ENCODE measurements around the gene SERPINB6.

Gene SERPINB6

GRCh38 chr6:2919401-2919800 is 52.0 kb downstream of the SERPINB6 start:
- no peak for TF ChIP-seq CTCF (IDR thresholded peaks at IDR 0.05; ENCODE audit: low read depth, low read length, missing control alignments)
- H3K27ac ChIP-seq, result no peak overlapping the region
- H3K27me3 ChIP-seq (replicated peaks), result no peaks in the 10 kb centered on the region
- no peak overlapping the region for H3K4me3 ChIP-seq (ENCODE audit: low read depth, low read length)
- in situ Hi-C loops (cut with HindIII; ENCODE audit: low pct_ligation_motif_present, low sequenced_read_pairs), result no loop called here
- DNase-seq, result no peak
- H3K36me3 ChIP-seq (replicated peaks), result no peaks in the 10 kb centered on the region

- Histone ChIP-seq H3K27ac (no peak overlapping the region), H3K27me3 (replicated peaks) (no peaks in the 10 kb centered on the region), H3K4me3 (ENCODE audit: low read depth, low read length) (no peak overlapping the region), H3K36me3 (replicated peaks) (no peaks in the 10 kb centered on the region)
- DNase-seq, result no peak
- no peak for TF ChIP-seq CTCF (IDR thresholded peaks at IDR 0.05; ENCODE audit: low read depth, low read length, missing control alignments)
- in situ Hi-C loops (cut with HindIII; ENCODE audit: low pct_ligation_motif_present, low sequenced_read_pairs), result no loop called here
These were observed 52.4 kb downstream of the SERPINB6 start for GRCh38 chr6:2918936-2919335.

DNA sequence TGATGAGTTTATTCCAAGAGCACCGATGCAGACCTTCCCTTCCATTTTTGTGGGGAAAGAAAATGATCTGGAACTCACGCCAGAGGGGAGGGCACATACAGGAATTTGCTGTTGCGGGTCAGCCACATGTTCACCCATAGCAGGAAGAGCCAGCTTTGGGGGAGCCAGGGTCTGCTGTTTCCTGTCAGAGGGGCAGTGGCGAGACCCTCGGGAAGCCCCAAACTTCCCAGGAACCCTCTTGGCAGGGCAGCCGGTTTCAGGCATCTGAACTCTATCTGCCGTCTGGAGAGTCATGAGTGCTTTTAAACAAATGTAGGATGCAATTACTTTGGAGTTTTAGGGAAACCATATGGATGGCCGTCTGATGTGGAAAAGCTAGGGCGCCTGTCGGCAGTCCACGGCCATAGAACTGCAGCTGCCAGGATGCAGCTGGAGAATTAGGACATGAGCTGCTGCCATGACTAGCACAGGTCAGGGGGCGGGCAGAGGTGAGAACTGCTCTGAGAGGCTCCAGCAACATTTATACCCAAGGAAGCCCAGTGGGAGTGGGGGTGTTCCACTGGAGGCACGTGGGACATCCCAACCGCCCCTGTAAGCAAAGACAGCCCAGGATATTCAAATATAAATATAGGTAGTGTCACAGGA is 53.4 kb downstream of the SERPINB6 start:
- TF ChIP-seq CTCF (IDR thresholded peaks at IDR 0.05; ENCODE audit: low read depth, low read length, missing control alignments), result no peak
- H3K36me3 ChIP-seq (replicated peaks), result no peaks in the 10 kb centered on the region
- H3K4me3 ChIP-seq (ENCODE audit: low read depth, low read length), result no peak overlapping the region
- H3K27me3 ChIP-seq (replicated peaks), result no peaks in the 10 kb centered on the region
- in situ Hi-C loops (cut with HindIII; ENCODE audit: low pct_ligation_motif_present, low sequenced_read_pairs), result no loop called here
- no peak for DNase-seq
- no peak overlapping the region for H3K27ac ChIP-seq

- peak; percentile 17 for TF ChIP-seq CTCF (IDR thresholded peaks at IDR 0.05; ENCODE audit: low read depth, low read length, missing control alignments)
- Histone ChIP-seq H3K36me3 (replicated peaks) (no peaks in the 10 kb centered on the region), H3K27ac (no peak overlapping the region), H3K4me3 (ENCODE audit: low read depth, low read length) (no peak overlapping the region), H3K27me3 (replicated peaks) (no peaks in the 10 kb centered on the region)
- in situ Hi-C loops (cut with HindIII; ENCODE audit: low pct_ligation_motif_present, low sequenced_read_pairs), result no loop called here
- DNase-seq, result no peak
These were observed 54.3 kb downstream of the SERPINB6 start for GRCh38 chr6:2917065-2917464.

GRCh38 chr6:2916158-2916925 is 55.0 kb downstream of the SERPINB6 start:
- Histone ChIP-seq H3K4me3 (ENCODE audit: low read depth, low read length) (no peak overlapping the region), H3K27me3 (replicated peaks) (no peaks in the 10 kb centered on the region), H3K36me3 (replicated peaks) (no peaks in the 10 kb centered on the region), H3K27ac (no peak overlapping the region)
- DNase-seq, result no peak
- no peak for TF ChIP-seq CTCF (IDR thresholded peaks at IDR 0.05; ENCODE audit: low read depth, low read length, missing control alignments)
- in situ Hi-C loops (cut with HindIII; ENCODE audit: low pct_ligation_motif_present, low sequenced_read_pairs), result no loop called here

Measured in brain microvascular endothelial cell (primary cell).